ENCODE results near the gene AGMO. TPM values are rescaled to one million over a fixed set of nuclear protein-coding genes. Genes with fewer than 3 reads are reported as not detected.

AGMO gene
- total and polyA plus RNA-seq, 10 of the 15 experiments (the other 5 are each of a cell fraction or from before 2014, with no cell fraction given): 0.11 to 0.29 TPM; not detected in 8

DNA sequence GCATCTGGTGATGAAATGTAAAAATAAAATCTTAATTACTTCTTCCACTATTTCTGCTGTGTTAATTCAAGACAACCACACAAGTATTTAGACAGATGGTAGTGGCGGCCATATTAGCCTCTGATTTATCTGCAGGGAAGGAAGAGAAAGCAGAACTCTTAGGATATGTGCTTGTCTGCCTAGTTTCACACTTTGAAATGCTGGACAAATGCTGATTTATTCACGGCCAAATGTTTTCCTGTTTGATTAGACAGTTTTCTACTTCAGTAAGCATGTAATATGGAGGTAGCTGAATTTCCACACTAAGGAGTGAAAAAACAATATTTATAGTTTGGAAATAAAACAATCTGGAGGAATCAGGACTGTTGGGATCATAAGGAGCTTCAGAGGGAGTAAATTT is 158.1 kb downstream of the AGMO start (continued):
- TF ChIP-seq, protein P1, sequence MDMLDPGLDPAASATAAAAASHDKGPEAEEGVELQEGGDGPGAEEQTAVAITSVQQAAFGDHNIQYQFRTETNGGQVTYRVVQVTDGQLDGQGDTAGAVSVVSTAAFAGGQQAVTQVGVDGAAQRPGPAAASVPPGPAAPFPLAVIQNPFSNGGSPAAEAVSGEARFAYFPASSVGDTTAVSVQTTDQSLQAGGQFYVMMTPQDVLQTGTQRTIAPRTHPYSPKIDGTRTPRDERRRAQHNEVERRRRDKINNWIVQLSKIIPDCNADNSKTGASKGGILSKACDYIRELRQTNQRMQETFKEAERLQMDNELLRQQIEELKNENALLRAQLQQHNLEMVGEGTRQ (IDR thresholded peaks at IDR 0.05; ENCODE audit: borderline replicate concordance, low read depth, low read length): no peak
- TF ChIP-seq, protein P2, sequence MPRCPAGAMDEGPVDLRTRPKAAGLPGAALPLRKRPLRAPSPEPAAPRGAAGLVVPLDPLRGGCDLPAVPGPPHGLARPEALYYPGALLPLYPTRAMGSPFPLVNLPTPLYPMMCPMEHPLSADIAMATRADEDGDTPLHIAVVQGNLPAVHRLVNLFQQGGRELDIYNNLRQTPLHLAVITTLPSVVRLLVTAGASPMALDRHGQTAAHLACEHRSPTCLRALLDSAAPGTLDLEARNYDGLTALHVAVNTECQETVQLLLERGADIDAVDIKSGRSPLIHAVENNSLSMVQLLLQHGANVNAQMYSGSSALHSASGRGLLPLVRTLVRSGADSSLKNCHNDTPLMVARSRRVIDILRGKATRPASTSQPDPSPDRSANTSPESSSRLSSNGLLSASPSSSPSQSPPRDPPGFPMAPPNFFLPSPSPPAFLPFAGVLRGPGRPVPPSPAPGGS (IDR thresholded peaks at IDR 0.05; ENCODE audit: borderline replicate concordance, insufficient read depth, low read depth, low read length, poor library complexity, severe bottlenecking): no peak
- TF ChIP-seq IRF3 (IDR thresholded peaks at IDR 0.05) (no peak), PML (IDR thresholded peaks at IDR 0.05; ENCODE audit: low read length) (no peak), ZBED1 (IDR thresholded peaks at IDR 0.05; ENCODE audit: borderline replicate concordance) (no peak), SUPT20H (IDR thresholded peaks at IDR 0.05; ENCODE audit: borderline replicate concordance, control insufficient read depth, low read depth, low read length) (no peak), CHD4 (IDR thresholded peaks at IDR 0.05) (no peak), NRF1 (conservative IDR thresholded peaks at IDR 0.05; ENCODE audit: low read depth, low read length) (no peak)

DNA sequence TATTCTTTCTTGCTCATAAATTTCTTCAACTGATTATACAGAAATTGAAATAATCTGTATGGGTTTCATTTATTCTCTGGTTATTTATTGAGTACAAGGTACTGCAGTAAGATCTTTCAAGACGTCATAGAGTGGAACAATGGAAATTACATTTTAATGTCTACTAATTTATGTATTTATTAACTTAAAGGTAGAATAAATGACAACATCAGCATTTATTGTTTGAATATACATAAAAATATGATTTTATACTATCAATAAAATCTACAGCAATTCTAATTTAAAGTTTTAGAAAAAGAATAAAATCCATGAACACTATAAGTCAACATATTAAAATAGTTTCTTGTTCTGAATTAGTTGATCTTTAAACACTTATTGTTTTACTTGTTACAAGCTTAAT is 158.5 kb downstream of the AGMO start:
- H3K27ac ChIP-seq (ENCODE audit: control insufficient read depth, insufficient read depth): no peak overlapping the region
- BruUV-seq (replicated peaks): no TSS peak
- no peak overlapping the region for H2AFZ ChIP-seq (ENCODE audit: control insufficient read depth, low read depth, low read length)
- 0% methylated on average over 1 of the region's 1 CpG for WGBS (ENCODE audit: insufficient coverage, insufficient replicate concordance, low lambda C conversion rate, missing lambda C conversion rate)
- ATAC-seq (no peak), DNase-seq (ENCODE audit: low read depth, low spot score) (no peak), FAIRE-seq (no peak)
- H3K4me3 ChIP-seq: no peak overlapping the region
- H3K79me2 ChIP-seq (ENCODE audit: control insufficient read depth, insufficient read depth, low read length): no peaks in the 10 kb centered on the region
- no peaks in the 10 kb centered on the region for H3K9me3 ChIP-seq (replicated peaks; ENCODE audit: control insufficient read depth, insufficient read depth, low read length)
- intact Hi-C loops (cut with micrococcal nuclease; ENCODE audit: unreplicated experiment): no loop called here
- in situ Hi-C loops (cut with MboI): no loop called here
- ChIA-PET CTCF (no interaction called here), POLR2A (no interaction called here), SMC1A (ENCODE audit: uncharacterized antibody, unreplicated experiment) (interaction anchor here (0.5 to 2.0 kb wide), 4 partner anchors 24 to 338 kb away, joined by 3 to 4 read pairs (median 3); no protein-coding TSS in a partner anchor), RAD21 (ENCODE audit: unreplicated experiment) (no interaction called here)
- no peaks in the 10 kb centered on the region for H3K27me3 ChIP-seq (replicated peaks in 1 of 2; ENCODE audit: control insufficient read depth in 2 of 2, insufficient read depth in 2 of 2, low read length in 1 of 2)
- H3K9ac ChIP-seq (ENCODE audit: control insufficient read depth, insufficient read depth, low read length): no peak overlapping the region
- no peaks in the 10 kb centered on the region for H4K20me1 ChIP-seq (ENCODE audit: control insufficient read depth, insufficient read depth)
- H3K4me1 ChIP-seq (ENCODE audit: control insufficient read depth, insufficient read depth, low read length): no peaks in the 10 kb centered on the region
- H3K36me3 ChIP-seq (ENCODE audit: control insufficient read depth in 2 of 2, insufficient read depth in 2 of 2, low read length in 1 of 2): no peaks in the 10 kb centered on the region
- no peak overlapping the region for H3K4me2 ChIP-seq (ENCODE audit: control insufficient read depth, insufficient read depth)
- TF ChIP-seq TCF12 (IDR thresholded peaks at IDR 0.05; ENCODE audit: low read depth, low read length) (no peak), ZNF592 (IDR thresholded peaks at IDR 0.05) (no peak), PAX8 (IDR thresholded peaks at IDR 0.05) (no peak), RBBP5 (conservative IDR thresholded peaks at IDR 0.05) (no peak)
- TF ChIP-seq, protein P3, sequence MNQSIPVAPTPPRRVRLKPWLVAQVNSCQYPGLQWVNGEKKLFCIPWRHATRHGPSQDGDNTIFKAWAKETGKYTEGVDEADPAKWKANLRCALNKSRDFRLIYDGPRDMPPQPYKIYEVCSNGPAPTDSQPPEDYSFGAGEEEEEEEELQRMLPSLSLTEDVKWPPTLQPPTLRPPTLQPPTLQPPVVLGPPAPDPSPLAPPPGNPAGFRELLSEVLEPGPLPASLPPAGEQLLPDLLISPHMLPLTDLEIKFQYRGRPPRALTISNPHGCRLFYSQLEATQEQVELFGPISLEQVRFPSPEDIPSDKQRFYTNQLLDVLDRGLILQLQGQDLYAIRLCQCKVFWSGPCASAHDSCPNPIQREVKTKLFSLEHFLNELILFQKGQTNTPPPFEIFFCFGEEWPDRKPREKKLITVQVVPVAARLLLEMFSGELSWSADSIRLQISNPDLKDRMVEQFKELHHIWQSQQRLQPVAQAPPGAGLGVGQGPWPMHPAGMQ (IDR thresholded peaks at IDR 0.05; ENCODE audit: borderline replicate concordance): no peak

All from GM12878 (cell line).